Endodermal cell (in vitro differentiated cells): Measurements from ENCODE around the gene SDF2L1. TPM values are rescaled to one million over a fixed set of nuclear protein-coding genes. Genes with fewer than 3 reads are reported as not detected.

Experiments
- DNase-seq: peaks from one replicate; pipeline ENCODE4 v3.0.0-alpha.2; 2017
- H3K27ac ChIP-seq: 2 replicates; pipeline ENCODE4 v1.5.1; 2013; ENCODE audit warnings: mild to moderate bottlenecking, low read depth, low read length, moderate library complexity
- H3K27me3 ChIP-seq: 2 replicates; pipeline ENCODE4 v1.6.1; 2013; ENCODE audit warnings: mild to moderate bottlenecking, low read length, moderate library complexity; ENCODE audit not compliant: insufficient read depth, control insufficient read depth, poor library complexity, severe bottlenecking
- H3K36me3 ChIP-seq: 2 replicates; pipeline ENCODE4 v1.7.0; 2013; ENCODE audit warnings: mild to moderate bottlenecking, low read length, moderate library complexity; ENCODE audit not compliant: control insufficient read depth, insufficient read depth
- H3K4me1 ChIP-seq: one replicate; pipeline ENCODE4 v1.7.0; 2013; ENCODE audit warnings: low read length; ENCODE audit not compliant: control insufficient read depth, insufficient read depth
- H3K4me3 ChIP-seq: 2 replicates; pipeline ENCODE4 v1.5.1; 2013; ENCODE audit warnings: mild to moderate bottlenecking, low read length, moderate library complexity
- H3K9ac ChIP-seq: 2 replicates; pipeline ENCODE4 v1.6.1; 2013; ENCODE audit warnings: mild to moderate bottlenecking, low read length, moderate library complexity; ENCODE audit not compliant: poor library complexity, severe bottlenecking; ENCODE audit errors: extremely low read depth
- H3K9me3 ChIP-seq: 2 replicates; pipeline ENCODE4 v1.6.1; 2013; ENCODE audit warnings: mild to moderate bottlenecking, low read length, moderate library complexity; ENCODE audit not compliant: control insufficient read depth
- H3K27ac Mint-ChIP-seq: 2 replicates; pipeline ENCODE4 v1.8.0; 2020; ENCODE audit warnings: mixed read lengths
- H3K27me3 Mint-ChIP-seq: 2 replicates; pipeline ENCODE4 v1.8.0; 2021; ENCODE audit warnings: mild to moderate bottlenecking, mixed read lengths; ENCODE audit not compliant: insufficient read depth
- H3K36me3 Mint-ChIP-seq: 2 replicates; pipeline ENCODE4 v1.8.0; 2020; ENCODE audit warnings: low read depth, mixed read lengths
- H3K4me1 Mint-ChIP-seq: 2 replicates; pipeline ENCODE4 v1.8.0; 2020; ENCODE audit warnings: mixed read lengths
- H3K4me3 Mint-ChIP-seq: 2 replicates; pipeline ENCODE4 v1.8.0; 2020; ENCODE audit warnings: mild to moderate bottlenecking, moderate library complexity, mixed read lengths
- H3K9me3 Mint-ChIP-seq: 2 replicates; pipeline ENCODE4 v1.8.0; 2020; ENCODE audit warnings: mild to moderate bottlenecking, mixed read lengths
- WGBS, 2 experiments: methylation state at CpG; one replicate each; pipeline versions ENCODE4 v1.1.5 to v1.1.7; 2013; ENCODE audit warnings: missing lambda C conversion rate in 2 of 2, mixed read lengths in 1 of 2; ENCODE audit not compliant: insufficient coverage in 1 of 2, insufficient read length in 1 of 2; 5-methylcytosine and 5-hydroxymethylcytosine counted together
- total RNA-seq, 2 donors: library from RNA; stranded (reverse); fragmentation: NEBNext Ultra II Directional in 1 of 2; extraction: Animal tissue kit (Norgen Biotek cat#: 25700) in 1 of 2; gene quantifications; 2 replicates in 1 of 2; 3 replicates in 1 of 2; pipeline ENCODE4 v1.2.1, GENCODE V29; 2021
- TF ChIP-seq, protein P1 (sequence below): fragments of 200-600 bp; sonication (generic); conservative IDR thresholded peaks from 2 replicates; pipeline ENCODE4 v1.5.0; 2021; ENCODE audit warnings: antibody characterized with exemption, mild to moderate bottlenecking

Gene SDF2L1
- total RNA-seq, 2 donors from 2014 or later = 30.3 to 61.4 TPM

DNA sequence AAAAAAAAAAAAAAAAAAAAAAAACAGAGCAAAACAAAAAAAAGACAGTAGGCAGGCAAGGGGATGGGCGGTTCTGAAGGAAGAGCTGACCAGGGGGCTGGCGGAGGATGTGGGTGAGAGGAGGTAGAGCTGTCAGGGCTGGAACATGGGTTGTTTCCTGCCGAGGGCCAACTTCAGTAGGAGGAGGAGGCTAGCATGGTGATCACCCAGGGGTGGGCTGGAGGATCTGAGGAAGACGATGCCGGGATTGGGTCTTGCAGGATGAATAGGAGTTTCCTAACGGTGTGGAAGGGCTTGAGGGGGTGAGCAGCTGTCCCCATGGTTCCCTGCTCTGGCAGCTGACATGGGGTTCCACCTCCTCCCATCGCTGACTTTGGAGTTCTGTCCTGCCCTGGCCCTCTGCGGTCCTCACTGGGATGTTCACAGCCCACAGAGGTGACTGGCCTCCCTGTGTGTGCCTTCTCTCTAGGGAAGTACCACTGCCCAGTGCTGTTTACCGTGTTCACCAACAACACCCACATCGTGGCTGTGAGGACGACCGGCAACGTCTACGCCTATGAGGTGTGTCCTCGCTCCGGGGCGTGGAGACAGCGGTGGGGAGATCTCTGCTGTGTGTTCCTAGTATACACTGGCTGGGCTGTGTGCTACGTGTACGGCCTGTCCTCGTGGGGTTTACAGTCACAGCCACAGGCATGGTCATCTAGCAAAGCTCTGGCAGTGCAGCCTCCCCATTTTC lies 38.9 kb downstream of the SDF2L1 start:
- Mint-ChIP-seq H3K36me3 (peaks cover 54% of the 10 kb centered on the region), H3K27me3 (no peaks in the 10 kb centered on the region), H3K27ac (no peak overlapping the region), H3K4me1 (no peaks in the 10 kb centered on the region), H3K4me3 (no peak overlapping the region), H3K9me3 (peaks cover 23% of the 10 kb centered on the region)
- Histone ChIP-seq H3K9me3 (no peaks in the 10 kb centered on the region), H3K9ac (no peak overlapping the region), H3K36me3 (peaks cover 18% of the 10 kb centered on the region), H3K4me1 (no peaks in the 10 kb centered on the region), H3K27ac (no peak overlapping the region), H3K27me3 (no peaks in the 10 kb centered on the region), H3K4me3 (no peak overlapping the region)
- TF ChIP-seq, protein P1, sequence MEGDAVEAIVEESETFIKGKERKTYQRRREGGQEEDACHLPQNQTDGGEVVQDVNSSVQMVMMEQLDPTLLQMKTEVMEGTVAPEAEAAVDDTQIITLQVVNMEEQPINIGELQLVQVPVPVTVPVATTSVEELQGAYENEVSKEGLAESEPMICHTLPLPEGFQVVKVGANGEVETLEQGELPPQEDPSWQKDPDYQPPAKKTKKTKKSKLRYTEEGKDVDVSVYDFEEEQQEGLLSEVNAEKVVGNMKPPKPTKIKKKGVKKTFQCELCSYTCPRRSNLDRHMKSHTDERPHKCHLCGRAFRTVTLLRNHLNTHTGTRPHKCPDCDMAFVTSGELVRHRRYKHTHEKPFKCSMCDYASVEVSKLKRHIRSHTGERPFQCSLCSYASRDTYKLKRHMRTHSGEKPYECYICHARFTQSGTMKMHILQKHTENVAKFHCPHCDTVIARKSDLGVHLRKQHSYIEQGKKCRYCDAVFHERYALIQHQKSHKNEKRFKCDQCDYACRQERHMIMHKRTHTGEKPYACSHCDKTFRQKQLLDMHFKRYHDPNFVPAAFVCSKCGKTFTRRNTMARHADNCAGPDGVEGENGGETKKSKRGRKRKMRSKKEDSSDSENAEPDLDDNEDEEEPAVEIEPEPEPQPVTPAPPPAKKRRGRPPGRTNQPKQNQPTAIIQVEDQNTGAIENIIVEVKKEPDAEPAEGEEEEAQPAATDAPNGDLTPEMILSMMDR = no peak
- peak; percentile 36 for DNase-seq
- 96% methylated on average over 16 to 21 of the region's 21 CpGs for WGBS, 2 experiments

DNA sequence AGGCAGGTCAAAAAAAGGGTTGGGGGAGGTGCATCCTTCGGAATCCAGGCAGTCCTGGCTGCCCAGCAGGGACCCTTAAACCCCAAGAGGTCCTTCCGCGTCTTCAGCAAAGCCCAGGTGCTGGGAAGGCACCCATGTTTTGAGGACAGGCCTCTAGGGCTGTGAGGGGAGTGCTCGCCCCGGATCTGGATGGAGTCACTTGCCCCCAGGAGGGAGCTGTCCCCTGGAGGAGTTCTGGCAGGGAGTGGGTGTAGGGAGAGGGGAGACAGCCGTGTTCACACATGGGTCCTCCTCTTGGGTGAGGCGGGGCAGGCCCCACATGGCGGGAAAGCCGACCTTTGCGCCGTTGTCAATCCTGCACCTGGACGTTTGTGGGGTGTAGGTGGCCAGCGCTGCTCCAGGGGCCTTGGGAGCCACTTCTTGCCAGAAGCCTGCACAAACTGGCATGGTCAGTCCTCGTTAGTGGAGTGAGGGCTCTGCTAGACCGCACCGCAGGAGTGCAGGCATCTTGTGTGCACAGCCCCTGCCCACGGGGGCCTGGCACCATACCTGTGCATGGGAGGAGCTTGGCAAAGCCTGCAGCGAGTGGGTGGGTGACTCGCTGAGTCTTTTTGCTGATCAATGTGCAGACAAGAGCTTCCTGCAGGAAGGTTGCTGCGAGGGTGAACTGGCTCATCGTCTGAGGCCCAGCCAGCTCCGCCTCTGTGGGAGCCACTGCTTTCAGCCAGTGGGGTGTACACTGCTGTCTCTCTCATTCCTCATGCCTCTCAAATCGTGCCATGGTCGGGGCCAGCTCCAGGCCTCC lies 39.7 kb downstream of the SDF2L1 start:
- no peak overlapping the region for H3K4me3 ChIP-seq
- no peak overlapping the region for H3K4me3 Mint-ChIP-seq
- no peak overlapping the region for H3K27ac ChIP-seq
- H3K27me3 ChIP-seq = no peaks in the 10 kb centered on the region
- peaks cover 16% of the 10 kb centered on the region for H3K36me3 ChIP-seq
- H3K27me3 Mint-ChIP-seq = no peaks in the 10 kb centered on the region
- peak; percentile 32 for DNase-seq
- no peaks in the 10 kb centered on the region for H3K4me1 ChIP-seq
- no peaks in the 10 kb centered on the region for H3K9me3 ChIP-seq
- H3K36me3 Mint-ChIP-seq = peaks cover 46% of the 10 kb centered on the region
- H3K9ac ChIP-seq = no peak overlapping the region
- peaks cover 17% of the 10 kb centered on the region for H3K9me3 Mint-ChIP-seq
- TF ChIP-seq, protein P1 = no peak
- WGBS, 2 experiments = 94 to 96% methylated on average over 17 to 24 of the region's 24 CpGs
- H3K27ac Mint-ChIP-seq = no peak overlapping the region
- H3K4me1 Mint-ChIP-seq = no peaks in the 10 kb centered on the region

DNA sequence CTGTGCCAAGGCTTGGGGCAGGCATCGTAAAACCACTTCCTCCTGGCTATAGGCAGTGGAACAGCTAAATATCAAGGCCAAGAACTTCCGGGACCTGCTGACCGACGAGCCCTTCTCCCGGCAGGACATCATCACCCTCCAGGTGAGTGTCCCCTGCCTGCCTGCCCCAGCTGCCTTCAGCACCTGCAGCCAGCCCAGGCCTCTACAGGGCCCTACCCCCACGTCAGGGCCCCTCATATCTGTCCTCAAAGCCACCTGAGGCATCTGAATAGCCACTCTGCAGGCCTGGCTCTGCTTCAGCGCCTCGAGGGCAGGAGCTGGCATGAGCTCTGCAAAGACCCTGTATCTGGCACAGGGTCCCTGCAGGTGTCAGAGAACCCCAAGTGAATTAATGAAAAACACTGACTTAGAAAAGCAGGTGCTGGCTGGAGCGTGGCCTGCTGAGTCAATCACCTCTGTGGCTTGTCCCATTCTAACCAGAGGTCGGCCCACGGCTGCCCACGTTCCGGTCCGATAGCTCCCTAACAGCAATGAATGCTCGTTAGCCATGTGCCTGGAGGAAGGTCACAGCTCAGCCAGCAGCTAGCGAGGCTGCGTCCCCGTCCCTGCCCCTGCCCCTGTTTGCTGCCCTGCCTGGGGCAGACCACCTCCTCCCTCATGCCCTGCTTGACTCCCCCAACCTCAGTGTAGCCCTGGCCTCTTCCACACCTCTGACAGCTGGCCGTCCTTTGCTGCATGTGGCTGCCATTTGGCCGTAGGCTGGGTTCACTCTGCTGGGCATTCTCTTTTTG lies 40.5 kb downstream of the SDF2L1 start:
- Mint-ChIP-seq H3K9me3 (peaks cover 10% of the 10 kb centered on the region), H3K4me3 (no peak overlapping the region), H3K27ac (no peak overlapping the region), H3K36me3 (peaks cover 40% of the 10 kb centered on the region), H3K27me3 (no peaks in the 10 kb centered on the region), H3K4me1 (no peaks in the 10 kb centered on the region)
- no peaks in the 10 kb centered on the region for H3K27me3 ChIP-seq
- H3K4me3 ChIP-seq = no peak overlapping the region
- DNase-seq = peak; percentile 30
- H3K27ac ChIP-seq = no peak overlapping the region
- H3K9me3 ChIP-seq = no peaks in the 10 kb centered on the region
- WGBS, 2 experiments = 92 to 94% methylated on average over 9 to 20 of the region's 20 CpGs
- TF ChIP-seq, protein P1 = no peak
- peaks cover 16% of the 10 kb centered on the region for H3K36me3 ChIP-seq
- no peaks in the 10 kb centered on the region for H3K4me1 ChIP-seq
- H3K9ac ChIP-seq = no peak overlapping the region
